Mucosa of descending colon (tissue), 3 donors: ENCODE results near the gene LANCL2. TPM values are rescaled to one million over a fixed set of nuclear protein-coding genes. Genes with fewer than 3 reads are reported as not detected.

Experiments
- ATAC-seq: fragments of 200-7000 bp; cut with Tn5 transposase; one replicate; pipeline ENCODE4 v1.9.1; 2020; ENCODE audit warnings: mild to moderate bottlenecking, moderate library complexity
- DNase-seq, 3 donors: peaks; one replicate each; pipeline ENCODE4 v3.0.0-alpha.2; 2020
- H3K36me3 ChIP-seq: fragments of 200-600 bp; one replicate; pipeline ENCODE4 v1.8.0; 2021; ENCODE audit warnings: low read depth, mild to moderate bottlenecking
- H3K4me1 ChIP-seq: fragments of 200-600 bp; one replicate; pipeline ENCODE4 v1.8.0; 2021; ENCODE audit warnings: low read depth, mild to moderate bottlenecking
- H3K4me3 ChIP-seq: fragments of 200-600 bp; one replicate; pipeline ENCODE4 v1.8.0; 2021; ENCODE audit warnings: mild to moderate bottlenecking
- H3K9me3 ChIP-seq: fragments of 200-600 bp; one replicate; pipeline ENCODE4 v1.8.0; 2021; ENCODE audit warnings: mild to moderate bottlenecking
- intact Hi-C, 2 donors: fragments of 100-400 bp; cut with DNase I in 1 of 2; cut with micrococcal nuclease in 1 of 2; formaldehyde crosslinking; loops; one replicate each; pipeline versions ENCODE4 v1.11.0 to v1.11.1; 2022; cut with DNase I, micrococcal nuclease
- total RNA-seq, 3 donors: library from RNA; stranded (reverse); fragmentation: NEBNext Ultra II Directional in 2 of 3; extraction: Animal tissue kit (Norgen Biotek cat#: 25700) in 2 of 3; gene quantifications; one replicate each; pipeline versions ENCODE4 v1.2.1 to v1.2.4, GENCODE V29; 2021 to 2023
- TF ChIP-seq, protein P1 (sequence below): fragments of 200-600 bp; IDR thresholded peaks from one replicate; pipeline ENCODE4 v1.8.0; 2022; ENCODE audit warnings: antibody characterized with exemption, mild to moderate bottlenecking
- donor health status: DM: no; HTN: no; CAD: no; lungs with moderate emphysema.
- donor health status: DM: no; HTN: no; CAD: no.
- donor health status: DM: no; HTN: yes; CAD: no.

LANCL2 gene
- total RNA-seq, 3 donors from 2014 or later: 15.3 to 18.0 (median 17.1) TPM

DNA sequence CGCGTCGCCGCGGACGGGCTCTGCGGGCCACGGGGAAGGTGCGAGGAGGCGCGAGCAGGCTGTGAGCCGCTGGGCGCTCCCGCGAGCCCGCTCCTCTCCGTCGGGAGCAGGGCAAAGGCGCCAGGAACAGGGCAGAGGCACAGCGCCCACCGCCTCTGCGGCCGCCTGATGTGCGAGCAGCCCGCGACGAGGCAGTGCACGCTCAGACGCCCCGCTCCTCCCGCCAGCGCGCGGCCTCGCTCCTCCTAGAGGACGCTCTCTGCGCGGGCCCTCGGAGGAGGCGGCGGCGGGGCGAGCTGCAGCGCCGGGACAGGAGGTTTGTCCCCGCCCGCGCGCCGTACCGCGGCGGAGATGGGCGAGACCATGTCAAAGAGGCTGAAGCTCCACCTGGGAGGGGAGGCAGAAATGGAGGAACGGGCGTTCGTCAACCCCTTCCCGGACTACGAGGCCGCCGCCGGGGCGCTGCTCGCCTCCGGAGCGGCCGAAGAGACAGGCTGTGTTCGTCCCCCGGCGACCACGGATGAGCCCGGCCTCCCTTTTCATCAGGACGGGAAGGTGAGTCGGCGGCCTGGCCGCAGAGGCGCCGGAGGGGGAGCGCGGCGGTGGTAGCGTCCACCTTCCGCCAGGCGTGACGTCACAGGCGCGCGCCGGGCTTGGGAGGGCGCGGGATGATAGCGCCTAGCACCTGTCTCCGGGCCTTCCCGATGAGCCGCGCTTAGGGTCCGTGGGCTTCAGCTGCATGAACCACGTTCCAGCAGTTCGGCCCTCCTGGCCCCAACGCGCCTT, 731 bp downstream of the LANCL2 start:
- ATAC-seq (peak; percentile 98), DNase-seq (peak; percentile 94 to 97 (median 96))
- peak overlapping the region; percentile 71 for H3K4me3 ChIP-seq
- H3K9me3 ChIP-seq: no peaks in the 10 kb centered on the region
- peaks cover 16% of the 10 kb centered on the region for H3K4me1 ChIP-seq
- intact Hi-C loops: loop anchor here in 1 of 2 donors (10.0 kb wide), 1 partner anchor 49 kb away; no protein-coding TSS in a partner anchor
- H3K36me3 ChIP-seq: no peaks in the 10 kb centered on the region
- TF ChIP-seq, protein P1, sequence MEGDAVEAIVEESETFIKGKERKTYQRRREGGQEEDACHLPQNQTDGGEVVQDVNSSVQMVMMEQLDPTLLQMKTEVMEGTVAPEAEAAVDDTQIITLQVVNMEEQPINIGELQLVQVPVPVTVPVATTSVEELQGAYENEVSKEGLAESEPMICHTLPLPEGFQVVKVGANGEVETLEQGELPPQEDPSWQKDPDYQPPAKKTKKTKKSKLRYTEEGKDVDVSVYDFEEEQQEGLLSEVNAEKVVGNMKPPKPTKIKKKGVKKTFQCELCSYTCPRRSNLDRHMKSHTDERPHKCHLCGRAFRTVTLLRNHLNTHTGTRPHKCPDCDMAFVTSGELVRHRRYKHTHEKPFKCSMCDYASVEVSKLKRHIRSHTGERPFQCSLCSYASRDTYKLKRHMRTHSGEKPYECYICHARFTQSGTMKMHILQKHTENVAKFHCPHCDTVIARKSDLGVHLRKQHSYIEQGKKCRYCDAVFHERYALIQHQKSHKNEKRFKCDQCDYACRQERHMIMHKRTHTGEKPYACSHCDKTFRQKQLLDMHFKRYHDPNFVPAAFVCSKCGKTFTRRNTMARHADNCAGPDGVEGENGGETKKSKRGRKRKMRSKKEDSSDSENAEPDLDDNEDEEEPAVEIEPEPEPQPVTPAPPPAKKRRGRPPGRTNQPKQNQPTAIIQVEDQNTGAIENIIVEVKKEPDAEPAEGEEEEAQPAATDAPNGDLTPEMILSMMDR: peak; percentile 15

DNA sequence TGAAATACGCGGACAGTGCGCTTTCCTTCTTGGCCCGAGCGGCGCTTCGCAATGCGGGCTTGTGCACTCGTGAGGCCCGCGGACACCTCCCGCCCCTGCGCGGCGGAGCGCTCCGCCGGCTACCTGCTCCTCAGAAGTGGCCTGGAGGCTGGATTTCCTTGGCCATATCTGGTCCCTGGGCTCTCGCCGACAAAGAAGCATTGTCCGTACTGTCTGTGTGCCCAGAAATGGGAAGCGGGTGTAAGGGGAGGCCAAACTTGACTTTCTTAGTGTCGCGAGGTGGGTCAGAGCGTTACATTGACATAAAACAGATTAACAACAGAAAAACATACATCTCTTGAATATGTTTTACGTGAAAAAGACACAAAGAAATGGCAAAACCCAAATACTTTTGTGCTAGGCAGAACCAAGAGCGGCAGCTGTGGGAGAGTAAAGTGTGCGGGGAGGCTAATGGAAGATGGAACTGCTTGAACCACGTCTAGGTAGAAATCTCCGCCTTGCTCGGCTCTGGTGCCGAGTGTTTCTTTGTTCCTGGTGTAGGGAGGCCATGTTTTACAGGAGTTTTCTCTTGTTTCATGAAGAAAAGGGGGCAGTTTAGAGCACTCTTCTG, 1.4 kb downstream of the LANCL2 start:
- DNase-seq: peak in 2 of 3 donors; percentile 26 to 34
- peaks cover 16% of the 10 kb centered on the region for H3K4me1 ChIP-seq
- no peaks in the 10 kb centered on the region for H3K9me3 ChIP-seq
- H3K4me3 ChIP-seq: peak overlapping the region; percentile 71
- intact Hi-C loops: loop anchor here in 1 of 2 donors (10.0 kb wide), 1 partner anchor 48 kb away; no protein-coding TSS in a partner anchor
- TF ChIP-seq, protein P1: no peak
- ATAC-seq: peak; percentile 34
- H3K36me3 ChIP-seq: no peaks in the 10 kb centered on the region

DNA sequence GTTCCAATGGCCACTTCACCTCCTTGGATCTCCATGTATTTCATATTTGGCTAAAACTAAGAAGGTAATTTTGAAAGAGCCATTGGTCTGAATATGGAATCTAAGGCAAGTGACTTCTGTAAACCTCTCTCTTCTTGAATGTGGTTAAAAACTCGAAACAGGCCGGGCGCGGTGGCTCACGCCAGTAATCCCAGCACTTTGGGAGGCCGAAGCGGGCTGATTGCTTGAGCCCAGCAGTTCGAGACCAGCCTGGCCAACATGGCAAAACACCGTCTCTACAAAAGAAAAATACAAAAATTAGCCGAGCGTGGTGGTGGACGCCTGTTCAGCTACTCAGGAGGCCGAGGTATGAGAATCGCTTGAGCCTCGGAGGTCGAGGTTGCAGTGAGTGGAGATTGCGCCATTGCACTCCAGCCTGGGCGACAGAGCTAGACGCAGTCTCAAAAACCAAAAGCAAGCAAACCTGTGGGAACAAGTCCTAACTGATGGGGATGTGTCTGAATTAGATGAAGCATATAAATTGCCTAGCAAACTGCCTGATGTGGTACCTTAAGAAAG, 2.2 kb downstream of the LANCL2 start:
- Histone ChIP-seq H3K36me3 (no peaks in the 10 kb centered on the region), H3K4me3 (no peak overlapping the region), H3K9me3 (no peaks in the 10 kb centered on the region), H3K4me1 (peaks cover 16% of the 10 kb centered on the region)
- intact Hi-C loops: loop anchor here in 1 of 2 donors (10.0 kb wide), 1 partner anchor 47 kb away; no protein-coding TSS in a partner anchor
- TF ChIP-seq, protein P1: no peak
- peak in 1 of 3 donors; percentile 26 for DNase-seq
- ATAC-seq: no peak

DNA sequence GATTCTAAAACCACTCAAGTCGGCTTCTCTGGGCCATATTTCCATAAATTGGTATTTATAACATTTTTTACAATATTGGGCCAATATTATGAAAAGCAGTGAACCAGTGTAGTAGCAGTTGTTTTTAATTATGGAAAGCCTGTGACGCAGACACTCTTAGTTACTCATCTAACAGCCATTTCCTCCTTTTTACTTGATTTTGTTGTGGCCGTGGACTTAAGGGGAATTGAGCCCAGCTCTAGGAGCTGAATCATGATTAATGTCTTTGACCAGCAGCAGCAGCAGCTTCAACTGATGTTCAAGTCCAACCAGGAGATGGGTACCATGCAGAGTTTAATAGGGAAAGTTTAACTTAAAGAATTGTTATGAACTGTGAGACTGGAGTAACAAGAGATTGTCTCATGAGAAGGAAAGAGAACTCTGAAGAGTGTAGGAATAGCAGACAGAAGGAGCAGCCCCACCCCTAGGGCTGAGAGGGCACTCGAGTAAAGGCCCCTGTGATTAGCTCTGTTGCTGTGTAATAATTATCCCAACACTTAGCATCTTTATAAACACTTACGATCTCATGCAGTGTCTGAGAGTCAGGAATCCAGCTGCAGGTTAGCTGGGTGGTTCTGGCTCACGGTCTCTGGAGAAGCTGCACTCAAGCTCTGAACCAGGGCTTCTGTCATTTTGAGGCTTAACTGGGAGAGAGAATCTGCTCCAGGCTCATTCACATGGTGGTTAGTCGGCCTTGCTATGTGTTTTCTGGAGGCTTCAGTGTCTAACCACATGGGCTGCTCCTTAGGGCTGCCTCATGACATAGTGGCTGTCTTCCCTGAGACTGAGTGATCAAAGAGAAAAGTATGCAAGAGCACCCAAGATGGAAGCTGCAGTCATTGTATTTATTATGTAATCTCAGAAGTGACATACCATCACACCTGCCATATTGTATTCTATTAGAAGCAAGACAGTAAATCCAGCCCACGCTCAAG, 4.6 kb downstream of the LANCL2 start:
- TF ChIP-seq, protein P1: no peak
- intact Hi-C loops: loop anchor here in 1 of 2 donors (10.0 kb wide), 1 partner anchor 45 kb away; no protein-coding TSS in a partner anchor
- Histone ChIP-seq H3K9me3 (no peaks in the 10 kb centered on the region), H3K4me1 (peaks cover 12% of the 10 kb centered on the region), H3K36me3 (no peaks in the 10 kb centered on the region), H3K4me3 (no peak overlapping the region)
- no peak for DNase-seq
- no peak for ATAC-seq

DNA sequence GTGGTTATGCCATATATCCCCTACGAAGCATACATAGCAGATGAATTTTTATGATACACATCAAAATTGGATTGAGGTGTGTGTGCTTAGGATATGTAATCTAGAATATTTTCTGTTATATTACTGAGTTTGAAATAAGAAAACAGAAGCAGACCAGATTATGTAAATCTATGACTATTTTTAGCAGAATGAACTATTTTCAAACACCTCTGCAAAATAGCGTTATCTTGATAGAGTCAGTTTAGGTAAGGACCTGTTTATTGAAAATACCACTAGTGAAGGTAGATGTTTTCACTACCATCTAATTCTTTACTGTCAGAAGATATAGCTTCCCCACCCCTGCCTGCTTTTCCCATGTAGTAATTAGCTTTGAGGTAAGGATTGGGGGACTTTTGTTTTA, 9.1 kb downstream of the LANCL2 start:
- intact Hi-C loops: no loop called here
- DNase-seq (no peak), ATAC-seq (no peak)
- Histone ChIP-seq H3K4me1 (no peaks in the 10 kb centered on the region), H3K36me3 (no peaks in the 10 kb centered on the region), H3K9me3 (no peaks in the 10 kb centered on the region), H3K4me3 (no peak overlapping the region)
- TF ChIP-seq, protein P1: no peak
